Measurements from ENCODE around the gene DPEP2. TPM values are rescaled to one million over a fixed set of nuclear protein-coding genes. Genes with fewer than 3 reads are reported as not detected.
"Not testable (repeated sequence)": the region's sequence is repeated elsewhere in the genome, so short reads cannot be mapped to it uniquely, and the experiment has no call there.

DPEP2 gene, protein sequence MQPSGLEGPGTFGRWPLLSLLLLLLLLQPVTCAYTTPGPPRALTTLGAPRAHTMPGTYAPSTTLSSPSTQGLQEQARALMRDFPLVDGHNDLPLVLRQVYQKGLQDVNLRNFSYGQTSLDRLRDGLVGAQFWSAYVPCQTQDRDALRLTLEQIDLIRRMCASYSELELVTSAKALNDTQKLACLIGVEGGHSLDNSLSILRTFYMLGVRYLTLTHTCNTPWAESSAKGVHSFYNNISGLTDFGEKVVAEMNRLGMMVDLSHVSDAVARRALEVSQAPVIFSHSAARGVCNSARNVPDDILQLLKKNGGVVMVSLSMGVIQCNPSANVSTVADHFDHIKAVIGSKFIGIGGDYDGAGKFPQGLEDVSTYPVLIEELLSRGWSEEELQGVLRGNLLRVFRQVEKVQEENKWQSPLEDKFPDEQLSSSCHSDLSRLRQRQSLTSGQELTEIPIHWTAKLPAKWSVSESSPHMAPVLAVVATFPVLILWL
- polyA plus RNA-seq (2014; cell fraction: cytosol; rRNA removed) = not detected in 2 replicates
- polyA plus RNA-seq (2014; cell fraction: nucleus; rRNA removed) = not detected in 2 replicates

DNA sequence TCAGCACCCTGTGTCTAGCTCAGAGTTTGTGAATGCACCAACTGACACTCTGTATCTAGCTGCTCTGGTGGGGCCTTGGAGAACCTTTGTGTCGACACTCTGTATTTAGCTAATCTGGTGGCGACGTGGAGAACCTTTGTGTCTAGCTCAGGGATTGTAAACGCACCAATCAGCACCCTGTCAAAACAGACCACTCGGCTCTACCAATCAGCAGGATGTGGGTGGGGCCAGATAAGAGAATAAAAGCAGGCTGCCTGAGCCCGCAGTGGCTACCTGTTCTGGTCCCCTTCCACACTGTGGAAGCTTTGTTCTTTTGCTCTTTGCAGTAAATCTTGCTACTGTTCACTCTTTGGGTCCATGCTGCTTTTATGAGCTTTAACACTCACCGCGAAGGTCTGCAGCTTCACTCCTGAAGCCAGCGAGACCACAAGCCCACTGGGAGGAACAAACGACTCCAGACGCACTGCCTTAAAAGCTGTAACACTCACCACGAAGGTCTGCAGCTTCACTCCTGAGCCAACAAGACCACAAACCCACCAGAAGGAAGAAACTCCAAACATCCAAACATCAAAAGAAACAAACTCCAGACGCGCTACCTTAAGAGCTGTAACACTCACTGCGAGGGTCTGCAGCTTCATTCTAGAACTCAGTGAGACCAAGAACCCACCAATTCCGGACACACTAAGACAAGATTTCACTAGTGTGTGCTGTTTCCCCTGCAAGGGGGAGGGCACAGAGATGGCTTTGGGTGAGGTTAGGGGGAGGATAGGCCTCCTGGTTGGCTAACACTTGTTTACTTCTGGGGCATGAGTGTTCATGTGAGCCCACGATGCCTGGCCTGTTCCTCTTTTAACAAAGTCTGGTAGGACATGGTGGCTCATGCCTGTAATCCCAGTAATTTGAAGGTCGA lies at the start of gene DPEP2:
Gene DPEP2 (minus strand): TSS at position 706 of the 910 bp plus-strand sequence. CDS start 6,272 bp downstream, outside the sequence.
- DNase-seq (ENCODE audit: low spot score) = not testable (repeated sequence)

DNA sequence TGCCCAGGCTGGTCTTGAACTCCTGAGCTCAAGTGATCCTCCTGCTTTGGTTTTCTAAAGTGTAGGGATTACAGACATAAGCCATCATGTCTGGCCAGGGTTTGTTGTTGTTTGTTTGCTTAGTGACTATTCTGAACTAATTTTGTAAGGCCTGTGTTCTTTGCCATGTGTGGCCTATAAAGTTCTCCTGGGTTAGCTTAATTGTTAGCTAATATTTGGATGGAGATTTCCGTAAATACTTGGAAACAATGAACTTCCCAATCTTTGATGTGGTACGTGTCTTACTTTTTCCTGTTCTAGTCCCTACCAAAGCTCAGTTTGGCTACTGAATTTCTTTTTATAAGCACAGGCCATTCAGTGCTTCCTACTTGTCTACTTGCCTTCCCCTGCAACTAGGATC lies 48.7 kb upstream of the DPEP2 start:
- no peak for DNase-seq (ENCODE audit: low spot score)

DNA sequence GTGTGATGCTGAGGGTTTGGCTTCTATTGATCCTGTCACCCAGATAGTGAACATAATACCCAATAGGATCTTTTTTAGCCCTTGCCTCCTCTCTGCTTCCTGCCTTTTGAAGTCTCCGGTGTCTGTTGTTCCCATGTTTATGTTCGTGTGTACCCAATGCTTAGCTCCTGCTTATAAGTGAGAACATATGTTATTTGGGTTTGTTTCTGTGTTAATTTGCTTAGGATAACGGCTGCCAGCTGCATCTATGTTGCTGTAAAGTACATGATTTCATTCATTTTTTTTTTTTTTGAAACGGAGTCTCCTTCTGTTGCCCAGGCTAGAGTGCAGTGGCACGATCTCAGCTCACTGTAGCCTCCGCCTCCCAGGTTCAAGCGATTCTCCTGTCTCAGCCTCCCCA lies 46.8 kb upstream of the DPEP2 start:
- no peak for DNase-seq (ENCODE audit: low spot score)

DNA sequence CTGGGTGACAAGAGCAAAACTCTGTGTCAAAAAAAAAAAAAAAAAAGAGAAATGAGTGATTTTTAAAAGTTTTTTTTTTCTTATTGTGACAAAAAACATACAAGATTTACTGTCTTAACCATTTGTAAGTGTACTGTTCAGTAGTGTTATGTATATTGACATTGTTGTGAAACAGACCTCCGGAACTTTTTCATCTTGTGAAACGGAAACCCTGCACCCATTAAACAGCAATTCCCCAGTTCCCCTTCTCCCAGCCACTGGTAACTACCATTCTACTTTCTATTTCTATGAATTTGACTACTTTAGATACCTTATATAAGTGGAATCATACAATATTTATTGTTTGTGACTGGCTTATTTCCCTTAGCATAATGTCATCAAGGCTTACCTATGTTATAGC lies 42.5 kb upstream of the DPEP2 start:
- no peak for DNase-seq (ENCODE audit: low spot score)

DNA sequence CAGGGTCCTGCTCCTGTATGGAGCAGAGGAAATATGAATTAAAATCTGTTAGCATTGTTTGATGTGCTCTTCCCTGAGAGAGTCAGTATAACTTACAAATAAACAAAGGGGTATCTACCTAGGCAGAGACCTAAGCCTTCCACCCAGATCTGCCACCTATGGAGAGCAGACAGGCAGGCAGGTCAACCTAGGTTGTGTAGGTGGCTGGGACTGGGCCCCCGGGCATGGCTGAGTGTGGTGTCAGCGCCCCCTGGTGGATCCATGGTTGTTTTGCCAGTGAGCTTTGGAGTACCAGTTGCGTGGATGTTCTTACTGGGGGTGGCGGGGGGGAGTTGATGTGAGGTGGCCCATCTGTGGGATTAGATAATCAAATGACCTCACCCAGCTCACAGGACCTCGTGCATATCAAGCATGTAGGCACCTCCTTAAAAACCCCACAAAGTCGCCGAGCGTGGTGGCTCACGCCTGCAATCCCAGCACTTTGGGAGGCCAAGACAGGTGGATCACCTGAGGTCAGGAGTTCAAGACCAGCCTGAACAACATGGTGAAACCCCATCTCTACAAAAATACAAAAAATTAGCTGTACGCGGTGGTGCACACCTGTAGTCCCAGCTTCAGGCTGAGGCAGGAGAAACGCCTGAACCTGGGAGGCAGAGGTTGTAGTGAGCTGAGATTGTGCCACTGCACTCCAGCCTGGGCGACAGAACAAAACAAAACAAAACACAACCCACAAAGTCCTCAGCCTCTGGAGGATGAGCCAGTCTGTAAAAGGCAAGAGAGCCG lies 41.4 kb upstream of the DPEP2 start:
- DNase-seq (ENCODE audit: low spot score) = peak; percentile 66

DNA sequence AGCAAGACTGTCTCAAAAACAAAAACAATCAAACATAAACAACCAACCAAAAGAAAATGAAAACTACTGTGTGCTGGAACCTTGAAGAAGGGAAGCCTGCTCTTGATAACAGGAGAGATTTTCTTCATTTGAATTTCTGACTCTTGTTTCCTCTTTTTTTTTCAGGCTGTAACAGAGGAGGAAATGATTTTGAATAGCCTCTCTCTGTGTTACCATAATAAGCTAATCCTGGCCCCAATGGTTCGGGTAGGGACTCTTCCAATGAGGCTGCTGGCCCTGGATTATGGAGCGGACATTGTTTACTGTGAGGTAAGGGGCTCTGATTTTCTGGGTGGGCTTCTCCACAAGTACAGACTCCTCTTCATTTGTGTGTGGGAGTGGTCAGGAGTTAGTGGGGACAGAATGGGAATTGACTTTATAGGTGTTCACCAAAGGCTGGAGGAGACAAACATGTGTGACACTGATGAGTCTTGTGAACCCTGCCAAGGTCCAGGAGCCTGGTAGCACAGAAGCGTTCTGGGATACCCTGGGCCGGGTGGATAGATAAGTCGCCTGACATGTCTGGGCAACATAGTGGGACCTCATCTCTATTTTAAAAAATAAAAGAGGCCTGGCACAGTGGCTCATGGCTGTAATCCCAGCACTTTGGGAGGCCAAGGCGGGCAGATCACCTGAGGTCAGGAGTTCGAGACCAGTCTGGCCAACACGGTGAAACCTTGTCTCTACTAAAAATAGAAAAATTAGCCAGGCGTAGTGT lies 38.7 kb upstream of the DPEP2 start:
- DNase-seq (ENCODE audit: low spot score) = no peak

DNA sequence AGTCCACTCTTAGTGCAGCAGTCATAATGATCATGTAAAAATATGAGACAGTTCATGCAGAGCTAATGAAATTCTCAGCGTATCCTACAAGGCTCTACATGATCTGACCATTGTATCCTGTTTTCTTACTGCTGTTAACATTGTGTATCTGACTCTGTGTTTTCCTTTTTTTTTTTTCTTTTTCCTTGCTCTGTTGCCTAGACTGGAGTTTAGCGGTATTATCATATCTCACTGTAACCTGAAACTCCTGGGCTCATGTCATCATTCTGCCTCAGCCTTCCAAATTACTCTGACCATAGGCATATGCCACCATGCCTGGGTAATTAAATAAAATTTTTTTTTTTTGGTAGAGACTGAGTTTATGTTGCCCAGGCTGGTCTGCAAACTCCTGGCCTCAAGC lies 35.9 kb upstream of the DPEP2 start:
- DNase-seq (ENCODE audit: low spot score) = peak; percentile 59

DNA sequence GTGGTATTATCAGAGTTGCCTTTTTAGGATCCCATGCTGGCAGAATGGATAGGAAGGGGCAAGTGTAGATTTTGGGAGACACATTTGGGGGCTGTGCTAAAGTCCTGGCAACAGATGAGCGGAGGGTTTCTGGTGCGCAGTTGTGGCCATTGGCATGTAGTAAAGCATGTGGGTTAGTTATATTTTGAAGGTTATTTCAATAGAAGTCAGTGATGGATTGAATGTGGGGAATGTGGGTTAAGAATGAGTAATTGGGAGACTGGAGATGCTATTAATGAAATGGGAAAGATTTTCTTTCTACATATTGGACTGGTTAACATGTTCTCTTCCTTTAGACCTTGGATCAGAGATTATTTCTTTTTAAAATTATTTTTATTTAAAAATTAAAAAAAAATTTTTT lies 33.8 kb upstream of the DPEP2 start:
- no peak for DNase-seq (ENCODE audit: low spot score)

DNA sequence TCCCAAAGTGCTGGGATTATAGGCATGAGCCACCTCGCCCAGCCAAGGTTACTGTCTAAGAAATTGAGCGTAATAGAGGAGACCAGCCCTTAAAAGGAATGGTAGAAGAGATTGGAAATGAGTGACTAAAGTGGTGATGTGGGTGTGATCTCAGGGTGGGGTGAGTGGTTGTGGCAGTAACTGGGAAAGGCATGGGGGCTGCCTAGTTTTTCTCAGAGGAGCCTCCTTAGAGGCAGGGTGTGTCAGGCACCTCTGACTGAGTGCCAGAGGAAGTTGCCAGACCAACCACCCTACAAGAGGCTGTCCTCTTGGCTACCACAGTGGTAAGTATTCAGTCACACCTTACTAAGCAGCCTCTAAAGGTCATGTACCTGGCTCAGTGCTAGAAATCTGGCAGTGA lies 32.7 kb upstream of the DPEP2 start:
- DNase-seq (ENCODE audit: low spot score) = no peak

DNA sequence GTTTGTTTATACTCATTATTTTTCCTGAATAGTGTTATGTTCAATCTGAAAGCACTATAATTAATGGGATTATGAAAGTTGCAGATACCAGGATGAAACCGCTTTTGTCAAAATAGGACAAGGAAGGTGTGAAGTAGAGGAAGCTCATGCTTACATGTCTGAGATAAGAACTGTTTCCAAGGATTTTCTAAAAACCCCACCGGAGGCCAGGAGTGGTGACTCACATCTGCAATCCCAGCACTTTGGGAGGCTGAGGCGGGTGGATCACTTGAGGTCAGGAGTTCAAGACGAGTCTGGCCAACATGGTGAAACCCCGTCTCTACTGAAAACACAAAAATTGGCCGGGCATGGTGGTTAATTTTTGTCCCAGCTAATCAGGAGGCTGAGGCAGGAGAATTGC lies 30.8 kb upstream of the DPEP2 start:
- DNase-seq (ENCODE audit: low spot score) = not testable (repeated sequence)

DNA sequence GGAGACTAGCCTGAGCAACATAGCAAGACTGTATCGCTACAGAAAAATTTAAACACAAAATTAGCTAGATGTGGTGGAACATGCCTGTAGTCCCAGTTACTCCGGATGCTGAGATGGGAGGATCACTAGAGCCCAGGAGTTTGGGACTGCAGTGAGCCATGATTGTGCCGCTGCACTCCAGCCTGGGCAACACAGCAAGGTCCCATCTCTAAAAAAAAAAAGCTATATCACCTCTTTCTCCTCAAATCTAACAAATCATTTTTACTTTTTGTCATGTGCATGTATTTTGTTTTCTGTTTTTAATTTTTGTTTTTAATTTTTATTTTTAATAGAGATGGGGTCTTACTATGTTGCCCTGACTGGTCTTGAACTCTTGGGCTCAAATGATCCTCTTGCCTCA lies 29.7 kb upstream of the DPEP2 start:
- no peak for DNase-seq (ENCODE audit: low spot score)

DNA sequence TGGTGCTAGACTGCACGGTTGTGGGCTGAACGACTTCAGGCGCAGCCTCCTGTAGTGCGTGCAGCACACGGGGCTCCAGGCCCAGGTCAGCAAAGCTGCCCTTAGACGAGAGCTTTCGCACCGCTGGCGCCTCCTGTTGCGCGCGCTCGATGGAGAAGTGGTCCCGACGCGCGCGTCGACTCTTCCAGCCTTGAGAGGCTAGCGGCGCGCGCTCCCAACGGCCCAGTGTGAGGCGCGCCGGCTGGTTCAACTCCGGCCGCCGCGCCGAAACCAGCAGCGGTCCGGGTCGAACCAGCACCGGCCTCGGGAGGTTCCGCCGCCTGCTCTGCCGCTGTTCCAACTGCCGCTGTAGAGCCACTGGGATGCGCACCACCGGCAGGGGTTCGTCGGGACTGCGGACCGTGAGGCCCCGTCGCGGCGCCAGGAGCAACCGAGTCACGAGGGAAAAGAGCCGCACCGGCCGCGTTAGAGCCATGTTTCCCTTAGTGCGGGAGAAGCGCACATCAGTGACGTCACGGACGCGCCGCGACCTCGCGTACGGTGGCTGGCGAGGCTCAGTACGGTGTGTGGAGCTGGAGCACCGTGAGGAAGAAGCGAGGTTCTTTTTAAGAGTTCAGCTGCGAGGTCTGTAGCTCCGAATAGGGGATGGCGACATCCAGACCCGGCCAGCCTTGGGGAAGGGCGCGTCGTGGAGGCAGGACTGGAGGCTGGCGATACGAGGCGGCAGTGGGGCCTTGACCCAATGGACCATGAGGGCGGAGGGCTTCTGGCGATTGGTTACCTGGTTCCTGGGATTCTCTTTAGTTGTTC lies 23.6 kb upstream of the DPEP2 start, which contains the start of the genes DDX28 and DUS2:
Gene DDX28 (minus strand): TSS at position 505 of the 810 bp plus-strand sequence. CDS start 30 bp downstream, at position 475.
Gene DUS2 (plus strand): TSS at position 557 of the 810 bp plus-strand sequence. CDS start 14,740 bp downstream, outside the sequence.
- DNase-seq (ENCODE audit: low spot score) = peak; percentile 88

DNA sequence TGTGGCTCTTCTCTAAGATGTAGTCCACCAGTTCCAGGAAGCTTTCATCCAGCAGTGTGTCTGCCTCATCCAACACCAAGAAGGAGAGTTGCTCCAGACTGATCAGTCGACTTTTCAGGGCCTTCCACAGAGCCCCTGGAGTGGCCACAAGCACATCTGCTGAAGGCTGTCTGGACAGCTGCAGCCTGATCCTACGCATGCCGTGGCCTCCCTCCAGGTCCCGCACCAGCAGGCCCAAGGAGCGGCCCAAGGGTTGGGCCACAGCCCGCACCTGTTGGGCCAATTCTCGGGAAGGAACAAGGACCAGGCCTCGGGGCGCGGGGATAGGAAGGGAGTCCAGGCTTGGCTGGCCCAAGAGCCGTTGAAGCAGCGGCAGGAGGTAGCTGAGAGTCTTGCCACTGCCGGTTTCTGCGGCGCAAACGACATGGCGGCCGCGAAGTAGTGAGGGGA lies 23.0 kb upstream of the DPEP2 start:
- DNase-seq (ENCODE audit: low spot score) = no peak

DNA sequence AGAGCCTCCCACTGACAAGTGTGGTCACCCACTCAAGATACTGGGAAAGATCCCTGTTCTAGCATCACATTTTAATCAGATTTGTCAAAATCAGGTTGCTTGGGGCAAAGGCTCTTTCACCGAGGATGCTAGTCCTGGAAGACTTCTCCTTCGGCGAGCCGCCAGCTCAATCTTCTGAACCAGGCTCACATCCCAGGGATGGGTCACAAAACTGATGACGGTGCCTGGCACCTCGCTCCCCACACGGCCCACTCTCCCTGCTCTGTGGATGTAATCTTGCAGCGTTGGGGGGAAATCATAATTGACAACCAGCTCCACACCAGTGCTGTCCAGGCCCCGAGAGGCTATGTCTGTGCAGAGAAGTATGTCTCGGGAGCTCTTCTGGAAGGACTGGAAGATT lies 22.2 kb upstream of the DPEP2 start:
- no peak for DNase-seq (ENCODE audit: low spot score)

DNA sequence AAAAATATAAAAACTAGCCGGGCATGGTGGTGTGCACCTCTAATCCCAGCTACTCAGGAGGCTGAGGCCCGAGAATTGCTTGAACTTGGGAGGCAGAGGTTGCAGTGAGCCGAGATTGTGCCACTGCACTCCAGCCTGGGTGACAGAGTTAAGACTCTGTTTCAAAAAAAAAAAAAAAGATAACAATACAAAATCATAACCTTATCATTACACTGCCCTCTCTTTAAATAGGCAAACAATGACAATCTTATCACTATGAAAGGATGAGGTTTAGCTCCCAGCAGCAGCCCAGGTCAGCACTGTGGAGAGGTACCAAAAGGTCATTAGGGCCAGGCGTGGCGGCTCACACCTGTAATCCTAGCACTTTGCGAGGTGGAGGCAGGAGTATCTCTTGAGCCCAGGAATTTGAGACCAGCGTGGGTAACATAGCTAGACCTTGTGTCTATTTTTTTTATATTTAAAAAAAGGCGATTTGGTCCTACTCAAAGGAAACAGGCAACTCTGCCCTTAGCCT lies 19.9 kb upstream of the DPEP2 start:
- DNase-seq (ENCODE audit: low spot score) = no peak

DNA sequence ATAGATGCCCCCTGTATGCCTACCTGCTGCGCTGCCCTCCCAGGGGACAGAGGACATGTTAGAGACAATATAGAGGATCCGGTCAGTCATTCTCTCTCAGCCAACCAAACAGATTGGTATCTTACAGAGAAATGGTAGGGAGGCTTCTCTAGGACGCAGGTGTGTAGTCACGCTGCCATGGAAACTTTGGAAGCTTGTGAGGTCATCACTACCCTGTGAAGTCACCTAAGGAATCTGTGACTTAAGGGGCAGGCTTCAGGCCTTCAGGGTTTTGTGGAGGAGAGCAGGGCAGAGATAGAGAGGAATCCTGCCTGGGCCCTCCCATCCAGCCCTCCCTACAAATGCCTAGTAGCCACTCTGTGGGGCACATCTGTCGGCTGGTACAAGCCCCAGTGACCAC lies 16.4 kb upstream of the DPEP2 start, which contains the start of gene DPEP2NB:
Gene DPEP2NB (minus strand): TSS at position 231 of the 400 bp plus-strand sequence. CDS start 141 bp downstream, at position 90.
- no peak for DNase-seq (ENCODE audit: low spot score)

DNA sequence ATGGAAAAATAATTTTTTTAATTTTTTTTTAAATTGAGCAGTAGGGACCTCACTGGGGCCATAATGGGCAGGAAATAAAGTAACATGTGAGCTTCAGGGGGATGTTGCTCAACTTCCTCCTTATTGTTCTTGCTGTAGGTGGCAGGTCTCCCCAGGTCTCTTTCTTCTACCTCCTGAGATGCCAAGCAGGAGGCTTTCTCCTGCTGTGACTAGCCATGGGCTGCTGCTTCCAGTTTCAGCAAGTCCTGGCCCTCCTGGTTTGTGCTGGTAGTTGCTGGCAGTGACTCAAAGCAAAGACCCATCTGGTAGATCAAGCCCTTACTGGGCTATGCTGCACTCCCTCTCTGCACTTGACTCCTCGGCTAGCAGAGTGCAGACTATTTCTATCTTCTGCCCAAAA lies 14.2 kb upstream of the DPEP2 start:
- no peak for DNase-seq (ENCODE audit: low spot score)

DNA sequence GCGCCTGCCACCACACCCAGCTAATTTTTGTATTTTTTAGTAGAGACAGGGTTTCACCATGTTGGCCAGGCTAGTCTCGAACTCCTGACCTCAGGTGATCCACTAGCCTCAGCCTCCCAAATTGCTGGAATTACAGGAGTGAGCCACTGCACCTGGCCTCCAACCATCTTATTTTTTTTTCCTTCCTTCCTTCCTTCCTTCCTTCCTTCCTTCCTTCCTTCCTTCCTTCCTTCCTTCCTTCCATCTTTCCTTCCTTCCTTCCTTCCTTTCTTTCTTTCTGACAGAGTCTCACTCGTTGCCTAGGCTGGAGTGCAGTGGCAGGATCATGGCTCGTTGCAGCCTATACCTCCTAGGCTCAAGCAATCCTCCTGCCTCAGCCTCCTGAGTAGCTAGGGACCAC lies 10.6 kb upstream of the DPEP2 start:
- DNase-seq (ENCODE audit: low spot score) = not testable (repeated sequence)

DNA sequence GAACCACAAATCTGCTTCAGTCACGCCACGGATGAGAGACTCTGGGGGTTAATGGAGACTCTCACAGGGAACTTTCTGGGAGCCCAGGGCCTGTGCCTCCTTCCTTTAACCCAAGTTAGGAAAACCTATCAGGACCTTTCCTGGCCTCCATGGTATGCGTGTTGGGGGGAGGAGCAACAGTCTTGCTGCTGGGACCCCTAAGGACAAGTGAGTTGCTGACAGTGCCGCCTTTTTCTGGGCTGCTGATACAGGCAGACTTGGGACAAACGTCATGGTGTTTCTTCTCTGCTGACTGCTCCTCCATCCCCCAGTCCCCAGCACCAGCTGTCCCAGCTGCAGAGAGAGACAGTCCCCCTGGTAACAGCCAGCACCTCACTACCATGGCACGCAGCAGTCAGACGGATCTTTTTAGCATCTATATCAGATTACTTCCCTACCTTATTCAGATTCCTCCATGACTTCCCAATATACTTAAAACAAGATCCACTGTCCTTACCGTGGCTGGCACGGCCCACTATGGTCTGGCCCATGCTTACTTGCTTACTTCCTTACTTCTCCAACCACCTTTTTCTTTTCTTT lies 10.0 kb upstream of the DPEP2 start:
- DNase-seq (ENCODE audit: low spot score) = no peak

Data from SK-N-DZ (cell line).